NAMALWA (cell line): ENCODE results near the gene NCF4.

Experiments used
- DNase-seq: peaks from one replicate; pipeline ENCODE4 v3.0.0-alpha.2; 2015; ENCODE audit warnings: low spot score

The NCF4 gene

DNA sequence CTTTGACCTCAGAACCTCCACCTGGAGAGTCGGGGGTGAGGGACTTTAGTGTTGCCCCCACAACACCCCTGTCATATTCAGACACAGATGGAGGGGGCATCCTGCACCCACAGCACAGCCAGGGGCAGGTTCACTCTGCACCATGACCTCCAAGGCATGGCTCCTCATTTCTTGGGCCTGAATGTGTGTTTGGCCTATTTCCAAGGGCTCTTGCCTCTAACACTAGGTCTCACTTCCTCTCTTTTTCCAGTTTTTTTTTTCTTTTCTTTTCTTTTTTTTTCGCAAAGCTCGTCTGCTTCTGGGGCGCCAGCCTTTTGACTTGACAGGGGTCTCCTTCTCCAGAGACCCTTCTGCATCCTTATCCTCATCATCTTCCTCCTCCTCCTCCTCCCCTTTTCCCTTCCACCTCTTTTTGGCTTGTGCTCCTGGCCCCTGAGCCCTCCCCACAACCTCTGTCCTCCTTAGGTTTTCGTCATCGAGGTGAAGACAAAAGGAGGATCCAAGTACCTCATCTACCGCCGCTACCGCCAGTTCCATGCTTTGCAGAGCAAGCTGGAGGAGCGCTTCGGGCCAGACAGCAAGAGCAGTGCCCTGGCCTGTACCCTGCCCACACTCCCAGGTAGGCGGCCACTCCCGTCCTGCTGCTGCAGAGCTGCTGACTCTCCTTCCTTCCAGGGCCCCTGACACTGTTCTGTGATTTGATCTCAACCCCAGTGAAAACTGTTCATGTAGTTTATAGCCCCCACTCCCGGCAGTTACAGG, 3.8 kb downstream of the NCF4 start:
- no peak for DNase-seq

GRCh38 chr22:36865346-36865745, 4.5 kb downstream of the NCF4 start:
- no peak for DNase-seq

DNA sequence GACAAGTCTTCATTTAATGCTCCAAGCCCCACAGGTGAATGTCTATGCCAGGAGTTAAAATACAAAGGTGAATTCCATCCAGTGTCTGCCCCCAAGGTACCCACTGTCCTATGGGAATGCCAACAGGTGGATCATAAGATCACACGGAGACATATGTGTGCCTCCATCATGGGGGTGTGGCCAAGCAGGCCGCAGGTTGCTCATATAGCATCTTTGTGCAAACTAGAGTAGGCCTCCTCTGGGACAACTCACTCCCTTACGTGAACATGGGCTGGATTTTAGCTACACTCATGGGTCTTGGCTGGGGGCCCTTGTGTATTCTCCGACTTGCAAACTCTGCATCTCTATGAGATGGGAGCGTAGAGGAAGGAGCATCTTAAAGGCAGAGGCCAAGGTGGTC, 6.9 kb downstream of the NCF4 start:
- no peak for DNase-seq

DNA sequence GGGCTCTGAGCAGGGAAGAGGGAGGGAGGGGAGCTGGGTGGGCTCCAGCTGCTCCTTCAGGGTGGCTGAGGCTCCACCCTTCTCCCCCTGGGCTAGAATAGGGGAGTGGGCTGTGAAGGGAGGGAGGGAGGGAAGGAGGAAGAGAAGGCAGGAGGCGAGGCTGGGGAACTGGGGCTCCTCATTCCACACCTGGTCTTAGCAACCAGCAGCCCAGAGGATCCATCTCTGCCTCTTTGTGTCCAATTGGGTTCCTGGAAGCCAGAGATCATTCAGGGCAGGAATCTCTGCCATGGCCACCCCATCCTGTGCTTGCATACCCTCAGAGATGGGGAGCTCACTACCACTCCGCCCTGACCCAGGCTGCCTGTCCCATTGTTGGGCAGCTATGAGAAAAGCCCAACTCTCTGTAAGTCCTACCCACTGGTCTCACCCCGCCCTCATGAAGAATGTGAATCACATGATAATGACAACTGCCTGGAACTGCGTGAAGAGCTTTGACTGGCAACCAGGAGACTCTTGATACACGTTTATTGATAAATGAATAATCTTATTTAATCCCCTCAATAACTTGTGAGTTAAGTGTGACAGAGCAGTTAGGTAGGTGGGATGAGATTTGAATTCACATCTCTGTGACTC, 7.9 kb downstream of the NCF4 start:
- DNase-seq: no peak

DNA sequence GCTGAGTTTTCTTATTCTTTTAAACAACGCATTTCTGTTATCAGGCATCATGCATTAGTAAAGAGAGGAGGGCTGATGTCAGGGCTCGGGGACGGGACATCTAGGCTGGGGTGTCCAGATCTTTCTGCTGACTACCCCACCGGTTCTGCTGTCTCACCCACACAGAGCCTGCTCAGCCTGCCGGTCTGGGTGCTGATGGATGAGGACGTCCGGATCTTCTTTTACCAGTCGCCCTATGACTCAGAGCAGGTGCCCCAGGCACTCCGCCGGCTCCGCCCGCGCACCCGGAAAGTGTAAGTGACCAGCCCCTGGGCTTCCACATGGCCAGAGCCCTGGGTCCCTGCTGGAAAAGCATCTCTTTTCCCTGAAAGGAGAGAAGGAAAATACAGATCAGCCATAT, 9.4 kb downstream of the NCF4 start:
- DNase-seq: no peak

GRCh38 chr22:36871669-36872081, 10.9 kb downstream of the NCF4 start:
- DNase-seq: no peak

- no peak for DNase-seq
These were observed 11.3 kb downstream of the NCF4 start for GRCh38 chr22:36872084-36872483.

DNA sequence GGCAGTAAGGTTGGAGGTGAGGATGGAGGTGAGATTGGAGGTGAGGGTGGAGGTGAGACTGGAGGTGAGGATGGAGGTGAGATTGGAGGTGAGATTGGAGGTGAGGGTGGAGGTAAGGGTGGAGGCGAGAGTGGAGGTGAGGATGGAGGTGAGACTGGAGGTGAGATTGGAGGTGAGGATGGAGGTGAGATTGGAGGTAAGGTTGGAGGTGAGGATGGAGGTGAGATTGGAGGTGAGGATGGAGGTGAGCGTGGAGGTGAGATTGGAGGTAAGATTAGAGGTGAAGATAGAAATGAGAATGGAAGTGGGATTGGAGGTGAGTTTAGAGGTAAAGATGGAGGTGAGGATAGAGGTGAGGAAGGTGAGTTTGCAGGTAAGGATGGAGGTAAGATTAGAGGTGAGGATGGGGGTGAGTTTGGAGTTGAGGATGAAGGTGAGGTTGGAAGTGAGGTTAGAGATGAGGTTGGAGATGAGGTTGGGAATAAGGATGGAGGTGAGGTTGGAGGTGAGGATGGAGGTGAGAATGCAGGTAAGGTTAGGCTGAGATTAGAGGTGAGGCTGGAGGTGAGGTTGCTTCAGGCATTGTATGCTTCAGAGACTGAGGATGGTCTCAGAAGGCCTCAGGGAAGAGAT, 12.2 kb downstream of the NCF4 start:
- DNase-seq: no peak

DNA sequence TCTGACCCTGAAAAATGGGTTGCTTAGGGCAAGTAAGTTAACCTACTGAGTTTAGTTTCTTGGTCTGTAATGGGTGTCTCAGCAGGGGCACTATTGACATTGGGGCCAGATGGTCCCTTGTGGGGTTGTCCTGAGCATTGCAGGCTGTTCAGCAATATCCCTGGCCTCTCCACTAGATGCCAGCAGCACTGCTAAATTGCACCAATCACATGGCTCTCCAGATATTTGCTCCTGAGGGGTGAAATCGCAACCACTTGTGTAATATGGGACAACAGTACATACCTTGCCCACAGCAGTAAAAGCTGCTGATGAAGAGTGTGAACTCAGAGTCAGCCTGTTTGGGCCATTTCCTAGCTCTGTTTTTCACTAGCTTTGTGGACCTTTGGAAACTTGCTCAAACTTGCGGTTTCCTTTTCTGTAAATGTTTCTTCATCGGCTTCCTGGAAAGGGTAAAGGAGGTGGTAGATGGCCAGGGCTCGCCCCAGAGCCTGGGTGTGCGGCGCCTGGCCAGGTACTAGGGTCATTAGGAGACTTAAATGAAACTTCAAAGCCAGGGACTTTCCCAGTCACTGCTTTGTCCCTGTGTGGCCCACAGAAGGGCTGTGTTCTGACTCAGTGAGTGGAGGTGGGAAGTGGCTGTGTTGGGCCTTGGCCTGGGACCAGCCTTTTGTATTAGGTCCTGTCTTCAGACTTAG, 13.0 kb downstream of the NCF4 start:
- DNase-seq: peak; percentile 58

- no peak for DNase-seq
These were observed 13.5 kb downstream of the NCF4 start for GRCh38 chr22:36874309-36874696.

DNA sequence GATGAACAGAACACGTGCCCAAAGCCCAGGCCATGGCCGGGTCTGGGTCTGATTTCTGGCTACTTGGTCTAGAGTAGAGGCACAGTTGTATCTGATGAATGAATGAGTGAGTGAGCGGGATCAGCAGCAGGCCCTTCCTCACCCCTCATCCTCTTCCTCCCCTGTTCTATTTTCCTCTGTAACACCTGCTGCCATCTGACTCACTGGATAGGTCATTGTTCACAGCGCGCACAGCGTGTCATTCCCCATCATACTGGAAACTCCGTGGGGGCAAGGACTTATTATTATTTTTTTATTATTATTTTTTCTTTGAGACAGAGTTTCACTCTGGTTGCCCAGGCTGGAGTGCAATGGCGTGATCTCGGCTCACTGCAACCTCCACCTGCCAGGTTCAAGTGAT, 13.9 kb downstream of the NCF4 start:
- no peak for DNase-seq

DNA sequence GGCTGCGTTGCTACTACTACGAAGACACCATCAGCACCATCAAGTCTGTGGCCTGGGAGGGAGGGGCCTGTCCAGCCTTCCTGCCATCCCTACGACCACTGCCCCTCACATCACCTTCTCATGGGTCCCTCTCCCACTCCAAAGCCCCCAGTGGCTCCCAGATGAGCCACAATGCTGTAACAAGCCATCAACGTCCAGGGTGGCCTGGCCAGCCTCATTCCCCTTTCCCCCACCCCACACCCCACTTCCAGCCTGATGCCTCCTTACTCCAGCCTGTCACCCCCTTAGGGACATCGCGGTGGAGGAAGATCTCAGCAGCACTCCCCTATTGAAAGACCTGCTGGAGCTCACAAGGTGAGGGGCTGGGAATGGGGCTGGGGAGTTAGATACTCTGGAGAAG, 14.9 kb downstream of the NCF4 start:
- DNase-seq: no peak

- no peak for DNase-seq
These were observed 19.0 kb downstream of the NCF4 start for GRCh38 chr22:36879775-36880174.

GRCh38 chr22:36881504-36882245, 20.9 kb downstream of the NCF4 start:
- no peak for DNase-seq

DNA sequence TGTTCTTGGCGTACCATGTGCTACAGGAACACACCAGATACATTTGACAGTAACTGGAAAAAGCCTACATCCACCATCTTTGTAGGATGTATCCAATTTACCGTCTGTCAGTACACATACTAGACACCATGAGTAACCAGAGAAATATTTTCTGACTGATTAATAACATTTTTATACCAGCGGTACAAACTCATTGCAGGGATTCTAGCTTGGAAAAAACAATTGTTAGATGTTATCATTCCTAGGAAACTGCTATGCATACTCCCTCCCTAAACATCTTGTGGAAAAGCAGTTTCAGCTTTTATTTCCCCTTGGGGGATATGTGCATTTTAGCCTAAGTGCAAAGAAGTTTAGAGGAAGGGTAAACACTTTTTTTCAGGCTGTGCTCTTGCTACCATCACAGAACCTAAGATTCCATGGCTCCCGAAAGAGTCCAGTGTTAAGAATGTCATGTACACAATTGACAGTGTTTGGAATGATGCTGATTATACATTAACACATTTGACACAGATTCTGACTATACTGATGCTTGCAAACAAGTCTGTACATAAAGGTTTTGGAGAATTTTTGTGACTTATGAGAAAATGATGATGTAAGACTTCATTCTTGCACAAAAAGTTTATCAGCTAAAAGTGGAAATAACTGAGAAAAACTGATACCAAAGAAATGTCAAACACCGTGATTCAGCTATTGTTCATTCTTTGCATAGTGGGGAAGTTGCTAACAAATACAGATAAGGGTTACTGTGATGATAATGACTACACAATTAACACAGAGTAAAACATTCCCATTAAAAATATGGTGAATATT, 23.7 kb downstream of the NCF4 start:
- no peak for DNase-seq

- no peak for DNase-seq
These were observed 24.7 kb downstream of the NCF4 start for GRCh38 chr22:36885474-36885873.

GRCh38 chr22:36886016-36886415, 25.2 kb downstream of the NCF4 start:
- DNase-seq: no peak

DNA sequence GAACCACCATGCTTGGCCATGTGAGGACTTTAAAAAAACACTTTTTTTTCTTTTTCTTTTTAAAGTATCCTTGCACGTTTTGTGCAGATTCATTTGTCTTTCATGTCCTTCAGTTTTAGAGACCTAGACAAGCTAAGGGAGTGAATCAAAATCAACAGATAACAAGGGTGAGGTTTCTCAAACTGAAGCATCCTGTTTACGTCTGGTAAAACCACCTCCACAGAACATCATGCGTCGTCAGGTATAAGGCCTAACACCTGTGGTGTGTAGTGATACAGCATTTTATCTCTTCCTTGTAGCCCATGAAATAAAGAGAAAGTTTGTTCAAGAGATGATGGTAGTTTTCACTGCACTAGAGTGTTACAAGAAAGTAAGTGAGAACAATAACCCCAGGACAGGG, 26.4 kb downstream of the NCF4 start:
- no peak for DNase-seq

GRCh38 chr22:36891646-36892045, 30.8 kb downstream of the NCF4 start:
- no peak for DNase-seq

GRCh38 chr22:36892292-36892691, 31.5 kb downstream of the NCF4 start:
- no peak for DNase-seq

DNA sequence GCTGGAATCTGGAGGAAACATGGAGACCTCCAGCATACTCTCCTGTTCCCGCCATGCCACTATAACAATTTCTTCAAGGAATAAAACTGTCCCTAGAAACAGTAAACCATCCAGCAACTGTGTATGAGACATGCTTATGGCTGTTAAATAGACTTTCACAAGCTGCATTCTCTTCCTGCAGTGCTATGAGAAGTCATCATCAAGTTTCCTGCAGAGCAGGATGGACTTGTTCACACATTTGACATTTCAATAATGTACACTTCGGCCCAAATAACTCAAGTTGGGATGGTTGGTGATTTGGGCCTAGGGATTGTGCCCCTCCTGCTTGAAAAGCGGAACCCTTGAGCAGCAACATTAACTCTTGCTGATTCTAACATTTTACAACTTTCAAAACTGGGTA, 32.5 kb downstream of the NCF4 start:
- no peak for DNase-seq
